Measurements from ENCODE around the gene S100A8.

Gene S100A8

DNA sequence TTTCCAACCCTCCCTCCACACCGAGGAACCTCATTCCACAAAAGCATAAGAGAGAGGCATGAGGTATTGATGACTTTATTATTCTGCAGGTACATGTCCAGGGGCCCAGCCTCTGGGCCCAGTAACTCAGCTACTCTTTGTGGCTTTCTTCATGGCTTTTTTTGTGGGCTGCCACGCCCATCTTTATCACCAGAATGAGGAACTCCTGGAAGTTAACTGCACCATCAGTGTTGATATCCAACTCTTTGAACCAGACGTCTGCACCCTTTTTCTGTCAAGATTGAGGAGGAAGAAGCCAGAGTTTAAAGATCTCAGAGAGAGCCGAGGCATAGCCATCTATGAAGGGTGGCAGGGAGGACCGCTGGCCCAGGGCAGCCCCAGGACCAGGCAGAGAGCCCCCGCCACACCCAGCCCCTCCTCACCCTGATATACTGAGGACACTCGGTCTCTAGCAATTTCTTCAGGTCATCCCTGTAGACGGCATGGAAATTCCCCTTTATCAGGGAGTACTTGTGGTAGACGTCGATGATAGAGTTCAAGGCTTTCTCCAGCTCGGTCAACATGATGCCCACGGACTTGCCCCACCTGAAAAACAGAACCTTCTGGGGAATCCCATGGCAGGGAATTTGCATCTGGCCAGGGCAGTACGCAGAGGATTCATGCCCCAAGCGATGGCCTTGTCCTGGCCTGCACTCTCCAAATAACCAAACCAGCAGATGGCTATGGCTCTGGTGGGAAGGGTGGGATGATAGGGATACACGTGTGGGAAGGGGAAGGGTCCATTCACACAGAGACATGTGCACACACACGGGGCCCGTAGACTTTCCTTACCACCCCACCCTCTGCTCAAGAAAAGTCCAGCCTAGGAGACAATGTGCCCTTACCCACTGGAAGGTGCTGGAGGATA is 647 bp downstream of the S100A8 start:
- no peak for DNase-seq

DNA sequence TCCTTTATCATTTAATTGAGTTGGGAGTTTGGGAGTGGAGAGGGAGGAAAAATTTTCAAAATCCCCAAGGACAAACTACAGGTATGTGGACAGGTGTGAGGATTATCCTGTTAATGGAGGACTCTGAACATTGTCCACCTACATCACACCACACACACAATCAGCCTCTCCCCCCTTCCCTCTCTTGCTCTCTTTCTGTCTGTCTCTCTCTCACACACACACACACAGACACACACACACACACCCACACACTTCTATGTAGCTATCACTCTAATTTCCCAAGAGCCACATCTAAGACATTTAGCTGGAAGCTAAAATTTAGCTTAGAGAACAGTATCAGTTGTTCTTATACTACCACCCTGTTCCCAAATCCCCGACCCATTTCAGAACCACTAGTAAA is 1.5 kb downstream of the S100A8 start:
- DNase-seq, result no peak

DNA sequence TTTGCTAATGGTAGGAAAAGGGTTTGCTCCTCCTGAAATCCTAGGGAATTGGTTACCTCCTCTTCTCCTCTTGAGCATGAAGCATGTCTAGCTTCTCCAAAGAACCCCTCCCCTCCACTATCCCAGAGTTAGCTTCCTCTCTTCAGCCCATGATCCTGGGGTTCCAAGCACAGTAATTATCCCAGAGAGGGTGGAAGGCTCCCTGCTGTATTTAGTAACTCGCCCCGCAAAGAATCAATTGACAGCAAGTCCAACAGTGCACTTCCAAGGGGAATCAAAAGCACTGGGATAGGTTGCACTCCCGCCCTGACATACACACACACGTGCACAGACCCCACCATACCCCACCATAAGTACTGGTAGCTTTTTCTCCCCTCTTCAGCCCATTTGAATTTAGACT is 3.1 kb downstream of the S100A8 start:
- no peak for DNase-seq

DNA sequence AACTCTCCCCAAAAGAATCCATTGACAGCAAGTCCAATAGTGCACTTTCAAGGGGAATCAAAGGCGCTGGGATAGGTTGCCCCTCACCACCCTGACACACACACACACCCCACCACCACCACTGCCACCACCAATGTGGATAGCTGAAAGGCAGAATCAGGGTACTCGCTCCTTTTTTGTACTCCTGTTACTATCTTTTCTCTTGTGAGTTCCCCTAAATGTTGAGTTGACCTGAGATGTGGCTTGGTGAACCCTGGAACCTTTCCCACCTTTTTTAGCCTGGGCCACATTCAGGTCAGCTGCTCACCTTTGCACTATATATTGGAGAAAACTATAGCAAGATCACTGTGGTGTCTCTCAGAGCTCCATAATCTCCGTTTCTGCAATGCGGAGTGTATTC is 3.9 kb downstream of the S100A8 start:
- no peak for DNase-seq

DNA sequence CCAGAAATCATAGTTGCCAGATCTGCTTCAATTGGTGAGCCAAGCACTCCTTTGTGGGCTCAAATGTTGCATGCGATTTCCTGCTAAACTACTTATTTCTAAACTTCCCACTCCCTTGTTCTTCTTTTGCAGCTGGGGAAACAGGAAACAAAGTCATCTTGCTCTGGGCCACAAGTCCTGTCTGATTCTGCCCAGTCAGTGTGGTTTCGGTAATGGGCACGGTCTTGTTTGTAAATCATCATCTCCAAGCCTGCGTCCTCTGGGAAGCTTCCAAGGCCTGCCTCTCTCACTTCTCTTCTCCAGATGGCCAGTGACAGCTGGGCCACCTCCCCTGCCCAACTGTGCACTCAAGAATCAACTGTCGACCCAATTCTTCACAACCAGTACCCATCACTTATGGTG is 4.4 kb downstream of the S100A8 start:
- DNase-seq, result no peak

DNA sequence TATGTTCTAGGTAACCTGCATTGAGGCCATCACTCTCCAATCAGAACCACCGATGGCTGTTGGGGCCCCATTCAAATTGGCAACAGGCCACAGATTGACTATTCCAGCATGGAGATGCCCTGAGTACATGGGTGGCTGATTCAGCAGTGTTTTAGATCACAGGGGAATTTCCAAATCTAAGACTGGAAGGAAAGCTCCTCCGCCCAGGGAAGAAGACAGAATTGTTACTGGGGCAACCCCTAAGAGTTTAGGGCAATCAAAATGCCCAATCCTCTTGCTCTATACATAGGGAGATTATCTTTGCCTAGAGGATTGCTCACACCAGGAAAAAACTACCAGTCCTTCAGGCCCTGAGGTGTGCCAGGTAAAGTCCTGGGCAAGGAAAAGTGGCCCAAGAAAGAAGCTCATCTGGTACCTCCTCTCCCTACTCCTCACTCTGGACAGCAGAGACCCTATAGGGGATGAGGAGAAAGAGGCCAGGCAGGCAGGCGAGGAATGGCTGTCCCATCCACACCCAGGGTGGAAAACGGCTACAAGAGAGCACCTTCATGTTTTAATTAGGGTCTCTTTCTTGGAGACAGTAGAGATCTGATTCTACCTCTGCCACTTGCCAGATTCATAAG is 5.8 kb downstream of the S100A8 start:
- DNase-seq, result no peak

DNA sequence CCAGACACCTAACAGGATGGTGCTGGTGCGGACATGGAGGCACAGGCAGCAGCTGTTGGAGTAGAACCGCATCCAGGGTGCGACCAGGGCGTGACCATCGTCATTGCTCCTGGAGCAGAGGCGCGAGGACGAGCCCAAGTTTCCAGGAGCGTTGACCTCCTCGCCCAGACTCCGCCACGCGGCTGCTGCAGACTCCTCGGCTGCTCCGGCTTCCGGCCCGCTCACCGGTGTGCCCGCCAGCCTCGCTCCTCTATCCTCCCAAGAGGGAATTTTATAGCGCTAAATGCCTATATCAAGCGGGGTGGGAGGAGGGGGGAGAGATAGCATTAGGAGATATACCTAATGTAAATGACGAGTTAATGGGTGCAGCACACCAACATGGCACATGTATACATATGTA is 10.2 kb downstream of the S100A8 start:
- no peak for DNase-seq

DNA sequence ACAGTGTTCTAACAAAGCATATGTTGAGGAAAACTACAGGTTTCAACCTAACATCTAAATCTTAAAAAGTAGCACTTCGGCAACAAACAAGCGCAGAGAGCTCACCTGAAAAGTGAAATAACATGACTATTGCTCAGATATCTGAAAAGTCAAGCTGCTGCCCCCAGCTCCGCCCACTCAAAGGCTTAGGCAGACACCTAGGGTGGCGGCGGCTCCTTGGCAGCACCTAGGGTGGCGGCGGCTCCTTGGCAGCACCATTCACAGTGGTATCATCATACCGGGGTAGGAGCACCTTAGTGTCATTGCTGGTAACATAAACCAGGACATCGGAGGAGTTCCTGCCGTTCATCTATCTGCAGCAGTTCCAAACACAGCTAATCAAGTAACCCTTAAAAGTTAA is 11.3 kb downstream of the S100A8 start:
- DNase-seq, result no peak

DNA sequence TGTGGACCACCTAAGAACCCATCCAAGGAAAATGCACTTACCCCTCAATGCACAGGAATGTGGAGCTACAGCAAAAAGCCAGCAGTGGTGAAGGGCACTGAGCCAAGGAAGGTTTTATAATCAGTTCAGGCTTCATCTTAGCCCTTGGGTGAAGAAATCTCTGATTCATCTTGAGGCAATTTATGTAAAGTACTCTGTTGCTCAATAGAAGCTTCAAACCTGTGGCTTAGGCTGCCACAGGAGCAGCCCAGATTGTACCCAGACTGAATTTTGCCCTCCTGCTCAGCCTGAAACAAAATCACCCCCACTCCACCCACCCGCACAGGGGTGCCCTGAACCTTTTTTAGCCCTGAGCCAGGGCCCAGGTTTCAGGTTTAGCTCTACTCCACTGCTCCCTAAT is 15.4 kb downstream of the S100A8 start, which contains the start of gene S100A12:
Gene S100A12, minus strand, starts transcription at position 111 of the 400 bp plus-strand sequence. CDS start 1,029 bp downstream, outside the sequence.
- no peak for DNase-seq

DNA sequence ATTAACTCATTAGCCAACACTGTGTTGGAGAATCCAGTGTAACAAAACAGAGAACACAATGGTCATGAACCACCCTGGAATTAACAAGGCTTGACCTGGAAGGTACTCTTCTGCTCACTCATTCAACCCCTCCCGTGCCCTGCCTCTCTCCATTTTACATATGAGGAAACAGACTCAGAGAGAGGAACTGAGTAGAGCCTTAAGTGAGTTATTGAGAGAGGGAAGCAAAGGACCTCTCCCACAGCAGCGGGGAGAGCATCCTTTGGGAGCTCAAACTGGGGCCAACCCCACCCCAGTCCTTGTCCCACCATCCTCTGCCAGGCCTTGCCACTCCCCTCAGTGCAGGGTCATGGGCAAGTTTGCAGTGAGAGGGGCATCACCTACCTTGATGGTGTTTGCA is 16.8 kb downstream of the S100A8 start:
- no peak for DNase-seq

DNA sequence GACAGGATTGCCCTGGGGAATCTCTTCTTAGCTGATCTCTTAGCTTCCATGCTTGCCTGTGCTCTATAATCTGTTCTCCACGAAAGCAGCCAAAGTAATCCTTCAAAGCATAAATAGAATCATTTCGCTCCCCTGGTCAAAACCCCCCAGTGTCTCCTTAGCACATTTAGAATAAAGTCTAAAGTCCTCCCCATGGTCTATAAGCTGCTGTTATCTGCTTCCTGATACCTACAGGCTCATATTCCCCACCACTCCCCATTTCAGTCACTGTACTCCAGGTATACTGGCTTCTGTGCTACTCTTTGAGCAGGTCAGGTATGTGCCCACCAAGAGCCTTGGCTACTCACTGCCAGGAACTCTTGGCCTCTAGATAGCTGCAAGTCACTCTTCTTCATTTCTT is 18.3 kb downstream of the S100A8 start:
- DNase-seq, result no peak

DNA sequence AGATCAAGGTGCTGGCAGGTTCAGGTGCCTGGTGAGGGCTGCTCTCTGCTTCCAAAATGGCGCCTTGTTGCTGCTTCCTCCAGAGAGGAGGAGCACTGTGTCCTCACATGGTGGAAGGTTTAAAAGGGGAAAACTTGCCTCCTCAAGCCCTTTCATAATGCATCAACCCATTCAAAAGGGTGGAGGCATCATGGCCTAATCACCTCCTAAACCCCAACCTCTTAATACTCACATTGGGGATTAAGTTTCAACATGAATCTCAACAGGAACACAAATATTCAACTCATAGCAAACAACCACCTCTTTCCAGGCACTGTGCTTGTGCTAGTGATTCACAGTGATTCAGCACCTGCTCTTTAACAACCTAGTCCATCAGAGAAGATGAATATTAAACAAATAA is 19.6 kb downstream of the S100A8 start:
- no peak for DNase-seq

DNA sequence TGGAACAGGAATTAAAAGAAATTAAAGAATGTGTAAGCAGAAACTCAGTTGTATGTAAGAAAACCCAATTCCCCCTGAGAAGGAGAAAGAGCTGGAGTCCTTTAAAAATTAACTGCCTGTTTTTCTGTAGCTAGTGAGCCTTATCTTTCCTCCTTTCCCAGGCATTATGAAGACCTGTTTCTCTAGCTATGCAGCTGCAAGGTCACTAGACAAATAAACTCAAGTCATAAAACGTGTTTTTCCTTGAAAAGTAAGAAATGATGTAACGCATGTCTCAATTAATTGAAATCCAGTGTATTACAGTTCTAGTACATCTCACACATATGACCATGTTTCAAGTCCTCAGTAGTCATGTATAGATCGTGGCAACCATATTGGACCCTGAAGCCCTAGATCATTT is 20.7 kb downstream of the S100A8 start:
- DNase-seq, result no peak

DNA sequence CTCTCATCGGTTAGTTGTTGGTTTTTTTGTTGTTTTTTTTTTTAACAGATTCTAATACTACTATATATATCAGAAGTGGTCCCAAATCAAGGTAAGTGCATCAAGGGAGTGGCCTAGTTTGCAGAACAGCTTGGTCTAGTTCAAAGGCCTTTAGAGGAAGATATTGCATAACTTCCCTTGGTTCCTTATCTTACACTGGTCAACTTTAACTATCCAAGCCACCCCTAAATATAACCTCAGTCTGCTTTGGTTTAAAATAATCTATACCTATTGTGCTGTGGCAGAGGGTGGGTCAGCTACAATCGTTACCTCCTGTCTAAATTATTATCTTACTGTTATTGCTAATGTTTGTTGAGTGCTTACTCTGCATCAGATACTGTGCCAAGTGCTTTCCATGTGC is 22.4 kb downstream of the S100A8 start:
- no peak for DNase-seq

DNA sequence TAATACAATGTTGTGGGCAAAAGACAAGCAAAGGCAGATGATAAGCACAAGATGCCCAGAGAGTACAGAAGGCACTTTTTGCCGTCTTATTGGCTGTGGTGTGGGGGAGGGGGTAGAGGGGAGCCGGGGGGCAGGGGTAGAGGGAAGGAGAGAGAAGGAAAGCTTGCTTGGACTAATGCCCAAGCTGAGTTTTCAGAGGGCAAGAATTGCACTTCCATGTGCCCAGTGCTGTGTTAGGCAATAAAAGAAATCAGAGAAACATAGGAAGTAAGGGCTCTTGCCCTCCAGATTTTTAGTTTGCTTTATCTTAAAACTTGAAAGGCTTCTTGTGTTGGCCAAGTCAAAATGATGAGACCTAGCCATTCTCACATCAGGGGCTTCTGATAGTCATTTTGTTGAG is 23.8 kb downstream of the S100A8 start:
- no peak for DNase-seq

DNA sequence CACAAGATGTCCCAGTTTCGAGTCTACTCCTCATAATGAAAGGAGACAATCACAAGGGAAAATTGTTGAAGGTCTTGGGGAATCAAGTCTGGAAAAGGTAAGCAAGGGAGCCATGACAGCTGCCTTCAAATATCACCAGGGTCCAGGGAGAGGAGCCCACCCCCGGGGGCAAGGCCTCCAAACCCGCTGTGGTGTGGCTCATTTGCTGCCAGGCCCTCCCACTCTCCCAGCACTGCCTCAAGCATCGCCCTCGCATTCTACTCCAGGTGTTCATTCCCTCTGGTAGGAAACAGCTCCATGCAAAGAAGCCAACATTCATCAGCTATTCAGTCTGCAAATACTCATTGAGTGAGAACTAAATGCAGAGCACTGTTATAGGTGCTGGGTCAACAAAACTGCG is 24.6 kb downstream of the S100A8 start:
- no peak for DNase-seq

DNA sequence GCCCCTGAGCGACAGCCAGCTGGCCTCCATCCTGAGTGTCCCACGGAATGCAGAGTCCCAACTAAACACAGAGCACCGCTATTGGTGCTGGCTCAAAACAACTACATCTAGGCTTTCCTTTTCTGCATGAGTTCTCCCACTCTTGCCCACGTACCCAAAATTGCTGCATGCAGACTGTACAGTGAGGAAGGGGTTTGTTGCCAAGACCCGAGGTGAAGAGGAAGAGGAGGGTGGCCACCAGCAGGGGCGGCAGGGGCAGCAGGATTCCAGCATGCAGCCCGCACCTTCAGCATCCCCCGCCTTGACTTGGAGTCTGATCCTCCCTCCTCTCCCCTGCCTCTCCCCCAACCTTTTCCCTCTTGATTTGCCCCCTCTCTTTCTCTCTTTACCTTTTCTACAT is 25.2 kb downstream of the S100A8 start:
- DNase-seq, result no peak

DNA sequence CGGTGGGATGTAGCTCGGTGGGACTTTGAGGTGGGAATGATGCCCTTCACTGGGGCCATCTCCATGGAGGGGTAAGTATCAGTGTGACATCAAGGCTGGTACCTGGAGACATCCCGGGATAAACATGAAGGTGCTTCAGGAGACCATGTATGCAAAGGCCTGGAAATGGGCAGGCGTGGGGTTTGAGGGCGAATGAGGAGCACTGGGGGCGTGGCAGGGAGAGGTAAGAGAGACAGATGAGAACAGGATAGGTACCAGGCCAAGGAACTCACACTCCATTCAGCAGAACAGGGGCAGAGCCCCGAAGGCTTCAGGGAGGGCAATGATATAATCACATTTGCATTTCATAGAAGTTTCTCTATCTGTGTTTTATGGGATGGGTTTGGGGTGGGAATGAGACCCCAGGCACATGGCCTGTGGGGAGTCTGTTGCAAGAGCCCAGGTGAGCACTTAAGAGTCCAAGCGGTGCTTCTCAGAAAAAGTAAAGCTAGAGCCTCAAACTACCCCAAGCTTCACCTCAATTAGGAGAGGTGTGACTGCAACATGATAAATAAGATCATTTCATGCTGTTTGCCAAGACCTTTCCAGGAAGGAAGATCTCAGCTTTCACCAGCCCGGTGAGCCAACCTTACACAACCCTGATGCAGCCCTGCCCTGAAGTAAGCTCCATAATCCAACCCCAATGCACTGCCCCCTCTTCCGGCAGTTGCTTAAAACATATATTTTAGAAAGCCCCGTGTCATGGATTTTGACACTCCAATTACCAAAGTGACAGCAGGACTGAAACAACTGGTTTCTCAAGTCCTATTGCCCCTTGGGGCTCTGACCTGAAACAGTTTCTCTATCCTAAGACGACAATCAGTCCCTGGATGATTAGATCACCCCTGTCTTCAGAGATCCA is 25.9 kb downstream of the S100A8 start:
- DNase-seq, result no peak

DNA sequence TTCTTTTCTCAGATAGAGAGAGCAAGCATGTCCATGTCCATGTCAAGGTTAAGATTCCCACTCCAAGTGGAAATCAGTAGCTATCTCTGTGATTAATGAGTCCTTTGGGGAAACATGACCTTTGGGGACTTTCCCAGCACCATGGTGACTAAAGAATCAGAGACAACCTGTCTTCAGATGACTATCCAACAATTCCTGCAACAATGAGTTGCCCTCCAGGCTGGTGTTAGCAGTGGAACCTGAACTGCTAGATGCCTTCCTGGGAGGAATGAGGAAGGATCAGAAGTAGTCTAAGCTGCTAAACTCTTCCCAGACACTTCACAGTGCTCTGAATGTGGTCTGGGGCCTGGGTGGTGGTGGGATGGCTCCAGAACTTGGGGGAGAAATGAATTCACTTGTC is 26.7 kb downstream of the S100A8 start:
- DNase-seq, result no peak

DNA sequence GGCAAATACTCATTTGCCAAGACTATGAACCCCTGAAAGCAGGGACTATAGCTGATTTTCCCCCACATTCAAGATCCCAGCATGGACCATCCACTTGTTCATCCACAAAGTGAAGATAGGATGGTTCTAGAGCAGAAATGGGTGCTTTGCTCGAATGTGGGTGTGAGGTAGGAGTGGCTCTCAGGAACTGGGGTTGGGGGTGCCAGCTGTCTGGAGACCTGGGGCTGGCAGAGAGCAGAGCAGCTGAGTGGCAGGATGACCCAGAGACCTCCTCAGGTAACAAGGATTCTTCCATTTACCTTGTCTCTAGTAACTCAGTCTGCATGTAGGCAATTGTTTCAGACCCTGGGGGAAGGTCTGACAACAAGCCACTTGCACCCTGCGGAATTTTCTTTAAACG is 27.2 kb downstream of the S100A8 start:
- no peak for DNase-seq

DNA sequence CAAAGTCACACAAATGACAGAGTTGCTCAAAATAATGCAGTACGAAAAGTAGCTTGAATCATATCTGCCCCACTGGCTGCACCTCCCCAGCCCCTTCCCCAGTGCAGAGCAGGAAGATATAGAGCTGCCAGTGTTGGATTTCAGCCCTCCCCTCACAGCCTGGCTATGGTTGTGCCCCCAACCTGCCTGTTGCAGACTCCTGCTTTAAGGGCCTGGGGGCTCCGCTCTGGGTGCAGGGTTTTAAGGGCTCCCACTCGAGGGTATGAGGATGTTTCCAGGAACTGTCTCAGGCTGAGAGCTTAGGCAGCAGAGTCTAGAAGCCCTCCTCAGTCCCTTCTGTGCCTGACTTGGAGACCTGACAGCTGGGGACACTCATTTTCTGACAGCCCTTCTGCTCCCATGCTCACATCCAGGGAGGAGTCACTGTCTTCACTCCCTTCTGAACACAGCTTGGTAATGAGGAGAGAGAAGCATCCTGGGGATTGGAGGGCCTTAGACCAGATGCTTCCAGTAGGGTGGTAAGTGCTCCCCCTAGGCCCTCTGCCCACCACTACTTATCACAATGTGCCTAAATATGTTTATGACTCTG is 28.6 kb downstream of the S100A8 start:
- DNase-seq, result no peak

DNA sequence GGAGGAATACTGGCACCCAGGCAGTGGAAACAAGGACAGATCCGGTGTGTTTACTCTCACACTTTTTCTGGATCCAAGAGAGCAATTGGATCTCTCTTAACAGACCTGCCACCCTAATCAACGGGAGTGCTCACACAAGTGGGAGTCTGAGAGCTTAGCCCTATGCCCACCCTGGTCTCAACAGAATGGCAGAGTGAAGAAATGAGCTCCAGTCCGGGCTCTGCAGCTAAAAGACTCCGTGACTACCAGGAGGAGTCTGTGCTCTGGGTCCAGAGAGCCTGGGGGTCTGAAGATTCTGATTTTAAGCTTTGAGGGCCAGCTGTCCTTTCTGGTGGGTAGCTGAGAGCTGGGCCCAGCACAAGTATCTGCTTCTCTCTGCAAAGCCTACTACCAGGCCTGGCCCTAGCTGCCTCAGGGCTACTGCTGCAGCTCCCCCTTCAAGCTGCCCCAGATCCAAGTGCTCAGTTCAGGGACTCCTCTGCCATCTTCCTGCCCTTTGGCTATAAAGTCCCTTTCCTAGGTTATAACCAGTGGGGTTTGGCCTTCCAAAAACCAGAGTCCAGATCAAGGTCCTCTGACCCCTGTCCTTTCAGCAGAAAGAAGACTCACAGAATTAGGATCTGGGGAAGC is 29.3 kb downstream of the S100A8 start:
- DNase-seq, result no peak

Measured in NCI-H774 (cell line).